Progenitor cell of endocrine pancreas (in vitro differentiated cells): ENCODE results near the gene NABP2. TPM values are rescaled to one million over a fixed set of nuclear protein-coding genes. Genes with fewer than 3 reads are reported as not detected.
A peak's percentile ranks its signal among the peaks of the same experiment; 100 is the strongest.

ENCODE experiments used
- DNase-seq: peaks from one replicate; pipeline ENCODE4 v3.0.0; 2021; ENCODE audit warnings: low spot score; ENCODE audit not compliant: unreplicated experiment
- H3K27ac Mint-ChIP-seq: 2 replicates; pipeline ENCODE4 v1.8.0; 2021; ENCODE audit warnings: mild to moderate bottlenecking, moderate library complexity, mixed read lengths
- H3K27me3 Mint-ChIP-seq: 2 replicates; pipeline ENCODE4 v1.8.0; 2021; ENCODE audit warnings: mixed read lengths
- H3K36me3 Mint-ChIP-seq: 2 replicates; pipeline ENCODE4 v1.8.0; 2022; ENCODE audit warnings: mixed read lengths; ENCODE audit not compliant: insufficient read depth
- H3K4me1 Mint-ChIP-seq: 2 replicates; pipeline ENCODE4 v1.8.0; 2021; ENCODE audit warnings: low read depth, mixed read lengths
- H3K4me3 Mint-ChIP-seq: 2 replicates; pipeline ENCODE4 v1.8.0; 2021; ENCODE audit warnings: low read depth, mild to moderate bottlenecking, moderate library complexity, mixed read lengths
- H3K9me3 Mint-ChIP-seq: 2 replicates; pipeline ENCODE4 v1.8.0; 2021; ENCODE audit warnings: low read depth, mixed read lengths
- total RNA-seq: library from RNA; stranded (reverse); gene quantifications from 2 replicates; pipeline ENCODE4 v1.2.1, GENCODE V29; 2021
- TF ChIP-seq, protein P1 (sequence below): fragments of 200-600 bp; sonication (generic); IDR thresholded peaks from one replicate; pipeline ENCODE4 v1.5.0; 2021; ENCODE audit warnings: antibody characterized with exemption, mild to moderate bottlenecking; ENCODE audit not compliant: unreplicated experiment

Gene NABP2
- total RNA-seq, 1 donor from 2014 or later = 37.9 TPM

GRCh38 chr12:56256326-56256960 lies 32.3 kb downstream of the NABP2 start:
- DNase-seq = no peak
- Mint-ChIP-seq H3K4me3 (peak overlapping the region; percentile 93), H3K36me3 (peaks cover 20% of the 10 kb centered on the region), H3K27ac (no peak overlapping the region), H3K27me3 (peaks cover 5% of the 10 kb centered on the region), H3K9me3 (no peaks in the 10 kb centered on the region), H3K4me1 (peaks cover 14% of the 10 kb centered on the region)
- TF ChIP-seq, protein P1, sequence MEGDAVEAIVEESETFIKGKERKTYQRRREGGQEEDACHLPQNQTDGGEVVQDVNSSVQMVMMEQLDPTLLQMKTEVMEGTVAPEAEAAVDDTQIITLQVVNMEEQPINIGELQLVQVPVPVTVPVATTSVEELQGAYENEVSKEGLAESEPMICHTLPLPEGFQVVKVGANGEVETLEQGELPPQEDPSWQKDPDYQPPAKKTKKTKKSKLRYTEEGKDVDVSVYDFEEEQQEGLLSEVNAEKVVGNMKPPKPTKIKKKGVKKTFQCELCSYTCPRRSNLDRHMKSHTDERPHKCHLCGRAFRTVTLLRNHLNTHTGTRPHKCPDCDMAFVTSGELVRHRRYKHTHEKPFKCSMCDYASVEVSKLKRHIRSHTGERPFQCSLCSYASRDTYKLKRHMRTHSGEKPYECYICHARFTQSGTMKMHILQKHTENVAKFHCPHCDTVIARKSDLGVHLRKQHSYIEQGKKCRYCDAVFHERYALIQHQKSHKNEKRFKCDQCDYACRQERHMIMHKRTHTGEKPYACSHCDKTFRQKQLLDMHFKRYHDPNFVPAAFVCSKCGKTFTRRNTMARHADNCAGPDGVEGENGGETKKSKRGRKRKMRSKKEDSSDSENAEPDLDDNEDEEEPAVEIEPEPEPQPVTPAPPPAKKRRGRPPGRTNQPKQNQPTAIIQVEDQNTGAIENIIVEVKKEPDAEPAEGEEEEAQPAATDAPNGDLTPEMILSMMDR = no peak

- Mint-ChIP-seq H3K36me3 (peaks cover 18% of the 10 kb centered on the region), H3K27me3 (peaks cover 5% of the 10 kb centered on the region), H3K4me1 (peaks cover 14% of the 10 kb centered on the region), H3K27ac (peak overlapping the region; percentile 94), H3K4me3 (peak overlapping the region; percentile 93), H3K9me3 (no peaks in the 10 kb centered on the region)
- TF ChIP-seq, protein P1 = no peak
- DNase-seq = no peak
Measured at GRCh38 chr12:56257071-56257470, 32.9 kb downstream of the NABP2 start.

- TF ChIP-seq, protein P1 = no peak
- H3K9me3 Mint-ChIP-seq = no peaks in the 10 kb centered on the region
- peak overlapping the region; percentile 93 for H3K4me3 Mint-ChIP-seq
Measured at GRCh38 chr12:56257491-56258067, 33.4 kb downstream of the NABP2 start.

DNA sequence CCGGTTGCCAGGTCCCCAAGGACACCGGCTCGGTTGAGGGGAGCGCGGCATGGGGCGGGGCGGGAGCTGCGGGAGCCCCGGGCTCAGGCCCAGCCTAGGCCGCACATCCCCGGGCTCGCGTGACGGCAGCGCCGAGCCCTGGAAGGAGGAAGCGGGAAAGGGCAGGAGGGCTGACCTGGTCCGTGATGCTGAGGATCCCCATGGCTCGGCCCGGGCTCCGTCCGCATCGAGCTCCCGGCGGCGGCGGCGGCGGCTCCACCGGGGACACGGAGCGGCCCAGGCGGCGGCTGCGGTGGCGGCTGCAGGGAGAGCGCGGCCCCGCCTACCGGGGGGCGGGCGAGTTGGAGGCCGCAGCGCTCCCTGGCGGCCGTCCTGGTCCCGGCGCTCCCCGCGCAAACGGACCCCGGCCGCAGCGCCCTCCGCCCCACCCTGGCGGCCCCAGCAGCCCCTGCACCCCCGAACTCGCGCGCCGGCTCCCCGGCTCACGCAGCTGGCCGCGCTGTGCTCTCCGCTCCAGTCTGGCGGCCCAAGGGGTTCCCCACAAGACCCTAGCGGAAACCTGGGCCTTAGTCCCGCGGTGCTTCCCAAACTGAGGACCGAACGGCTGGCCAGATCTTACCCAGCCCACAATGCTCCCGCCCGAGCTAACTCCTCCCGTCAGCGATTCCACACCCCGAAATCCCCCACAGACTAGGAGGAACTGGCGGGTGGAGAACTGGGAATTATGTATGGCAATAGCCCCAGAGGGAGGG lies 34.1 kb downstream of the NABP2 start, which contains the start of gene ANKRD52:
TSS of gene ANKRD52 (minus strand) at position 317 of the 752 bp plus-strand sequence. CDS start at position 202, 115 bp downstream.
- Mint-ChIP-seq H3K4me3 (peak within 1 kb of the TSS; percentile 93), H3K27me3 (peaks cover 5% of the 10 kb centered on the region), H3K36me3 (peaks cover 11% of the 10 kb centered on the region), H3K27ac (peak within 1 kb of the TSS; percentile 94), H3K9me3 (no peaks in the 10 kb centered on the region), H3K4me1 (peaks cover 14% of the 10 kb centered on the region)
- peak; percentile 71 for DNase-seq
- TF ChIP-seq, protein P1 = peak; percentile 85

More at GRCh38 chr12:56257491-56258067, 33.4 kb downstream of the NABP2 start:
- H3K27ac Mint-ChIP-seq = peak overlapping the region; percentile 94
- peaks cover 5% of the 10 kb centered on the region for H3K27me3 Mint-ChIP-seq
- peaks cover 14% of the 10 kb centered on the region for H3K4me1 Mint-ChIP-seq
- DNase-seq = no peak
- H3K36me3 Mint-ChIP-seq = peaks cover 15% of the 10 kb centered on the region

DNA sequence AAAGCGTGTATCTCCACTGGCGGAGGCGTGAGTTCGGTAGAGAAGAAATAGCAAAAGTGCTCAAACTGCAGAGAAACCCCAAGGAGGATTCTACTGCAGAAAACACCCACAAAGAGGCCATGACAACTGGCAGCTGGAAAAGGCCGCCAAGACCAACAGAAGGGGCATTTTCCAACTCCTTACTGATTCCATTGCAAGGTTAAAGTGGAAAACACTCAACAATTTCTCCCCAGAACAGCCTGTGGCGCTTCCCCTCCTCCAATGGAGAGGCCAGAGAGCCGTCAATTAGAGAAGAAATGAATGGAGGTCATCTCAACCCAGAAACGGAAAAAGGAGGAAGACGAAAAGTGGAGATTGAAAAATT lies 34.7 kb downstream of the NABP2 start:
- no peak for DNase-seq
- peaks cover 5% of the 10 kb centered on the region for H3K27me3 Mint-ChIP-seq
- peaks cover 10% of the 10 kb centered on the region for H3K36me3 Mint-ChIP-seq
- H3K9me3 Mint-ChIP-seq = no peaks in the 10 kb centered on the region
- TF ChIP-seq, protein P1 = no peak
- H3K4me1 Mint-ChIP-seq = peaks cover 14% of the 10 kb centered on the region
- H3K4me3 Mint-ChIP-seq = peak overlapping the region; percentile 86
- peak overlapping the region; percentile 93 for H3K27ac Mint-ChIP-seq
